Measurements from ENCODE around the gene KIF5A.

DNA sequence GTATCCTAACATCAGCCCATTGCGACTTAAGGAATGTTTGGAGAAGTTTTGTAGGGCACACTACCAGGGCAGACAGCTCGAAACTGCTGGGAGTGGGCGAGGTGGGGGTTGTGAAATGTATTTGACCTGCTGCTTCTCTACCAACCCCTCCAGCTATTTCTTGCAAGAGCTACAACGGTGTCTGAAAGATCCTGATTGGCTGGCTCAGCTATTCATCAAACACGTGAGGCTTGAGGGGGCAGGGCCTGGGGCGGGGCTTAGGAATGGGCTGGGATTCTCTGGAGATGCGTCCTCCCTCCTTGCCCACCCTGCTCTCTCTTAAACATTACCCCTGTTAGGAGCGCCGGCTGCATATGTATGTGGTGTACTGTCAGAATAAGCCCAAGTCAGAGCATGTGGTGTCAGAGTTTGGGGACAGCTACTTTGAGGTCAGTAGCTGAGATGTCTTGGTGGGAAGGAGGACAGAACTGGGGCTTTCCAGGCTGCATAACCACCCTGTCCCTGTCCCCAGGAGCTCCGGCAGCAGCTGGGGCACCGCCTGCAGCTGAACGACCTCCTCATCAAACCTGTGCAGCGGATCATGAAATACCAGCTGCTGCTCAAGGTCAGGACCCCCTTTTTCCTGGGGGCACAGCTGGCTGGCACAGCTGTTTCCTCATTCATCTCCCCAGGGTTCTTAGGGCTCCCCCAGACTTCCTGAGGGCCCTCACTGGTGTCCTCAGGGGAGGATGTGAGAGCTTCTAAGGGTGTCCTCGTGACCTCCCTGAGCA, 64.5 kb downstream of the KIF5A start:
- TF ChIP-seq, protein P1, sequence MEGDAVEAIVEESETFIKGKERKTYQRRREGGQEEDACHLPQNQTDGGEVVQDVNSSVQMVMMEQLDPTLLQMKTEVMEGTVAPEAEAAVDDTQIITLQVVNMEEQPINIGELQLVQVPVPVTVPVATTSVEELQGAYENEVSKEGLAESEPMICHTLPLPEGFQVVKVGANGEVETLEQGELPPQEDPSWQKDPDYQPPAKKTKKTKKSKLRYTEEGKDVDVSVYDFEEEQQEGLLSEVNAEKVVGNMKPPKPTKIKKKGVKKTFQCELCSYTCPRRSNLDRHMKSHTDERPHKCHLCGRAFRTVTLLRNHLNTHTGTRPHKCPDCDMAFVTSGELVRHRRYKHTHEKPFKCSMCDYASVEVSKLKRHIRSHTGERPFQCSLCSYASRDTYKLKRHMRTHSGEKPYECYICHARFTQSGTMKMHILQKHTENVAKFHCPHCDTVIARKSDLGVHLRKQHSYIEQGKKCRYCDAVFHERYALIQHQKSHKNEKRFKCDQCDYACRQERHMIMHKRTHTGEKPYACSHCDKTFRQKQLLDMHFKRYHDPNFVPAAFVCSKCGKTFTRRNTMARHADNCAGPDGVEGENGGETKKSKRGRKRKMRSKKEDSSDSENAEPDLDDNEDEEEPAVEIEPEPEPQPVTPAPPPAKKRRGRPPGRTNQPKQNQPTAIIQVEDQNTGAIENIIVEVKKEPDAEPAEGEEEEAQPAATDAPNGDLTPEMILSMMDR (IDR thresholded peaks at IDR 0.05; ENCODE audit: low read depth, low read length) = no peak
- TF ChIP-seq EZH2phosphoT487 (IDR thresholded peaks at IDR 0.05; ENCODE audit: low read depth) = no peak

Measured in OCI-LY3 (cell line).